GM19455 (cell line): ENCODE measurements around the gene SLC25A13.

Experiments
- ATAC-seq: cut with Tn5 transposase; IDR thresholded peaks from one replicate; pipeline ENCODE4 v1.9.1; 2021; ENCODE audit not compliant: unreplicated experiment

Gene SLC25A13

DNA sequence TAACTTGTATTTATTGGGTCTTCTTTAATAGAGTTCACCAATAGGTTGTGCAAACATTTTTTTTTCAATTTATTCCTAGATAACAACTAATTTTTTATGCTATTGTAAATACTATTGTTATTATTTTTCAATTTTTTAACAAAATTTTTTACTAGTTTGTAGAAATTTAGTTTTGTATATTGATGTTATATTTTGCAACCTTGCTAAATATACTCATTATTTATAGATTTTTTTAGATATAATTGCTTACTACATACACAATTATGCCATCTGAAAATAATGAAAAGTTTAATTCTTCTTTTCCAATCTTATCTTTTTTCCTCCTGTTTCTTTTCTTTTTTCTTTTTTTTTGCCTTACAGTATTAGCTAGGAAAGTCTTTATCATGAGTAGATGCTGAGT is 216.9 kb downstream of the SLC25A13 start:
- no peak for ATAC-seq

DNA sequence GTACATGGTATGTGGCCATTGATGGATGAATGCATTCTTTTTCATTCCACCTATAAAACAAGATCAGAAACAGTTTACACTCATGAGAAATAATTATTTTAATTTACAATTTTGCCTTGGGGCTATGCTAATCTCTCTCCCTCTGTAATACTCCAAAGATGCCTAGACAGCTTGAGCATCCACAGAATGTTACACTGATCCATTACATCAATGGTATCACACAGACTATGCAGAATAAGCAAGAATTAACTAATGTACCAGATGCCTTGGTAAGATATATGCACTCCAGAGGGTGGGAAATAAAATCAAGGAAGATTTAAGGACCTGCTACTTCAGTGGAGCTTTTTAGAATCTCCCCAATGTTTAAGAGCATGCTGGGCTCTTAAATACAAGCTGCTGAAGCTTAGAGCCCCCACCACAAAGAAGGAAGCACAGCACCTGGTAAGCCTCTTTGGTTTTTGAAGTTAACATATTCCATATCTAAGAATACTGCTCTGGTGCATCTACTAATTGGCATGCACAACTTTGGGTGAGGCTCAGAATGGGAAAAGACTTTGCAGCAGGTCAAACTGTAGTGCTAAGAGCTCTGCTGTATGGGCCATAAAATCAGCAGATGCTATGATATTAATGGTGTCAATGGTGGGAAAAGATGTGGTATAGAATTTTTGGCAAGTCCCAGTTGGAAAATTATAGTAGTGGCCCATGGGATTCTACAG is 219.6 kb downstream of the SLC25A13 start:
- no peak for ATAC-seq

DNA sequence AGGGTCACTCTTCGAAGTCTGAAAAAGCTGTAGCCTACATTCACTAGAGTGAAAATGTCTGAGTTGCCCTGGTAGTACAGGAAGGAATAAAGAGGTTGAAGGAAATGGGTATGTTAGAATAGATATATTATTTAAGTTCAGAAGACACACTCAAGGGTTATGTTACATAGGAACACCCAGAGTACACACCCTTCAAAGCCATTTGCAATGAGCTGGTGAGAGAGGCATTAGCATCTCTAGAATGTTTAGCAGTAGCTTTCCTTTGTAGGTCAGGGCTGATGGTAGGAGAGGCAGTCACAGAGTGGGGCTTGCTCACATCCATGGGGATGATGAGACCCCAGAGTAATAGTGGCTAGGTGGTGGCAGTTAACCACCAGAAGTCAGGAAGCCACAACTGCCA is 221.2 kb downstream of the SLC25A13 start:
- ATAC-seq, result no peak

DNA sequence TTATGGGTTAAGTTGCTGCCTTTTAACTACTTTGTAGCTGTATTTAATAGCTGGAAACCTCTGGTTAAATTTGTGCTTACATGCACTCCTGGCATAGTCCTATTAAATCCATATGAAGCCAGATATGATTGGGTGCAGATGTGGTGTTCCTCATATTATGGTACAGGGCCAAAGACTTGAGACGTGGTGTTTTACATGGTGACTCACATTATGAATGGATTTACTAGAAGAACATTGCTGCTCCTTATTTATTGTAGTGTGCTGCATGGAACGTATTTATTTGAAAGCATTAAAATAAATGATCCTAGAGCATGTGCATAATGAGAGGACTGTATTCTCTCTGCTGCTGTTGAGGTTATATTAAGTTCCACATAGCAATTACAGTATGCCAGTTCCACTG is 224.1 kb downstream of the SLC25A13 start:
- no peak for ATAC-seq

DNA sequence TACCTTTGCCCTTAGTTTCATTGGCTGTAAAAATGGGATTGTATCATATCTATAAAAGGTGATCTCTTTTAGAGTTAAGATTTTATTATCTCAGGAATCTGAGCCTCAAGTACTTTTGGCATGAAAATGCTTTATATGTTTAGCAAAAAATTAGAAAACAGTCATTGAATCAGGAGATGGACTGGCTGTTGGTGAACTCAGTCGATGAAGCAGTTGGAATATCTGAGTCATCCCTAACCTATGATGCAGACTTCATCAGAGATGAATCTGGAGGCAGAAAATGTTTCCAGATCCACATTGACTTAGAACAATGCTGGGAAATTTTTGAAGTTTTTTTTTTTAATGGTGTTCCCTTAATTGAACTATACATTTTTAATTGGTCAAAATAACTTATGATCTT is 228.5 kb downstream of the SLC25A13 start:
- ATAC-seq, result no peak

DNA sequence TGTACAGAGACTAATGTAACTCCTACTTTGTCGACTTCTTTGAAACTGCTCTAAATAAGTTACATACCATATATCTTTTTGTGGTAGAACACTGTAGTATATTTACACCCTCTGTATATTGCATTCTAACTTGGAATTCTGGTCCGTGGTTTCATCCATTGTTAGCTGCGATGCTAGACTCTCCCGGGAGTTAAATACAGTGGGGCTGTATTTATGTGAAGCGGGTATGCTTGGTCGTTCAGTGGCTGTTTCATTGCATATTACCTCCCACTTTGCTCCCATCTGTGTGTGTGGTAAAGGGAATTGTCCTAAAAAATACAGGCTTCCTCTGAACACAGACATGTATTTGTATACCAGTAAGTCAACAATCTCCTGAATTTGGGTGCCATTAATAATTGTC is 231.1 kb downstream of the SLC25A13 start:
- ATAC-seq, result no peak

DNA sequence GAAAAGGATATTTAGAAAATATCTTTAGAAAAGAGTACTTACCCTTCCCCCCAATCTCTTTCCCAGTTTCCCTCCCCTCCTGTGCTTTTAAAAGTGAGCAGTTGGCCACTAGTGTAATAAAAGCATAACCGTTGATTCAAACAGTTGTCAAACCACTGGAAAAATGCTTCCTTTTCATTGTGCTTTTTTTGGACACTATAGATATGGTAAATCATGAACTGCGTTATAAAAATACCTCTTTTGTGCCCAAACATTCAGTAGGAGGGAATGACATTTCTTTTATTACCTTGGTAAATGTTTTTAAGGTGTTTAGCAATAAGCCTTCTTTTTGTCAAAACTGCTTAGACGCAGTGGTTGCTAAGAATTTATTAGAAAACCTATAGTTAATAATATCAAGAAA is 232.4 kb downstream of the SLC25A13 start:
- ATAC-seq, result no peak

DNA sequence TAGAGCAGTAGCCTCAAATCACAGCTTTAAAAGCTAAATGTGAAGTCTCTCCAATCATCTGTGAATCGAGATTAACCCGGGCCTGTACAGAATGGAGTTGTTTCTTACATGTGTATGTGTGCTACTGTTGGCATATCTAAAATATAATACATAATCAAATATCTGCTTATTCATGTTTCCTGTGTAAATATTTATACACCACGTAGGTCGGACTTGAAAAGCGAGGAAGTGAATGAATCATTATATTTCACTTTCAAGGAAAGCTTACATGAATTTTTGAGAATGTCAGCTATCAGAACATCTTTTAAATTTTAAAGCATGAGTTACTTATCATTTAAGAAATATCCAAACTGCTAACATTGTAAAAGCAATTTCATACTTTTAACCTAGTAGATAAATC is 233.3 kb downstream of the SLC25A13 start:
- no peak for ATAC-seq

DNA sequence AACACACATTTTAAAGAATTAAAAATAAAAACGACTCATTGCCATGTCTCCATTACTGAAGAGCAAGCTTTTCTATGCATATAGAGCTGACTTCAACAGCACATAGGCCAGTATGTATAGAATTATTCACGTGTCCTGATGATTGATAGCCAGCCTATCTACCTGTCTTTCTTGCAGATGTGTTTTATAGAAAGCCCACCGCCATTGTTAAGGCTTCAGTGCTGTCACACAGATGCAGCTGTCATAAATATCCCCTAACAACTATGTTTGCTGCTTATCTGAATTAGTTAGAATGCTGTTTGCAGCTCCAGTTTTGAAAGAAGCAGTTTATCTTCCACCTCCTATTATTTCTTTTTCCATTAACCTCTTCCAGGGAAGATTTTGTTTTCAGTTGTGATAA is 235.9 kb downstream of the SLC25A13 start:
- no peak for ATAC-seq

DNA sequence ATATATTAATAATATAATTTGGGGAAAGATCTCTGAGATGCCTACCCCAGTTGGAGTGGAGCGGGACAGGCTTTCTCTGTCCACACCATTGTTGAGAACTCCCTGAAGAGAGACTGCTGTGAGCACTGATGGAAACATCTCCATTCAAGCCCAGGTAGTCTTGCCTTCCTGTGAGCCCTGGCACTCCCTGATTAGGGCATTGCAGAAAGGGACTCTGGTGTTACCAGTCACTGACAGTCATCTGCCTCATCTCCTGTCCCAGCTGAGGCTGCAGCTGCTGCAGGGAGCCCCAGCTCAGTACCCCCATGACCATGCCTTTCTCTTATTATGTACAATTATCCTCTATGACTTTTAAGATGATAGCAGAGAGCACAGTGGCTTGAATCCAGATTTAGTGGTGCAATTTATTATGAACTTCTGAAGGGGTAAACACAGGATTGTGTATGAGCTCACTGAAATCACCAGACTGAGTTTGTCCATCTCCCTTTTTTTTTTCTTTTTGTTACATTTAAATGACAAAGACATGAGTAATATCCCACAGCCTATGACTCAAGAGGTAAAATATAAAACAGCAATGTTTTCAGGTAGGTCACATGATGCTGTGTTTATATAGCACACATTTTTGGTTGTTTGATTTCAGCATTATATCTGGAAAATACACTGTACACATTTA is 236.9 kb downstream of the SLC25A13 start:
- no peak for ATAC-seq

DNA sequence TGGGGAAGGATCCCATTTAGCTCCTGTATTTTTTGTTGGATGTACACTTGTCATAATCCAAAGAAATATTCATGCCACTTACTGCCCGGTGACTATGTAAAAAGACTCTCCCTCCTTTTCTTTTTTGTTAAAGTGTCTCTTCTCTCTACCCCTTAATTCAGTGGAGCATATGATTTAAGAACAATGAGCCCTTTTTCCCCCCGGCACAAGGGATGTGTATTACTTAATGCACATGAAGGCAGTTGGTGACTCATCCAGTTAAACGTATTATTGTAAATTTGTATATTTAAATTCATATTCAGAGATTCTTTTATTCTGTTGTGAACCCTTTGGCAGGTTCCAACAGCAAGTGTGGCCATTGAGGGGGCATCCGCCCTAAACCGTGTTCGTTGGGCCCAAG is 241.9 kb downstream of the SLC25A13 start:
- ATAC-seq, result no peak

DNA sequence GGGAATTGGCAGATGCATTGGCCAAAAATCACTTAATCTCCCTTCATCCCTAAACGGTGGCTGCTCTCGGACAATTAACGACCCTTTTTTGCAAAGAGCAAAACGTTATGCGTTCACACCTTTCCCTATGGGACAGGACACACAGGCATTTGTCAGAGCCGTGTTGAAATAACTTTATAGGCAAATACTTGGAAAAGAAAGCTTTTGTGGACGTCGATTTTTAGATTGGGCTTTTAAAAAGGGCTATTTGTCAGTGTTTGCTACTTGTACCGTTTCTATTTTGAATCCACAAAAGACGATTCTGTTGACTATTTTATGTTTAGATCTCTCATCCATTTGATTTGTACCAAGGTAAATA is 245.6 kb downstream of the SLC25A13 start:
- no peak for ATAC-seq

DNA sequence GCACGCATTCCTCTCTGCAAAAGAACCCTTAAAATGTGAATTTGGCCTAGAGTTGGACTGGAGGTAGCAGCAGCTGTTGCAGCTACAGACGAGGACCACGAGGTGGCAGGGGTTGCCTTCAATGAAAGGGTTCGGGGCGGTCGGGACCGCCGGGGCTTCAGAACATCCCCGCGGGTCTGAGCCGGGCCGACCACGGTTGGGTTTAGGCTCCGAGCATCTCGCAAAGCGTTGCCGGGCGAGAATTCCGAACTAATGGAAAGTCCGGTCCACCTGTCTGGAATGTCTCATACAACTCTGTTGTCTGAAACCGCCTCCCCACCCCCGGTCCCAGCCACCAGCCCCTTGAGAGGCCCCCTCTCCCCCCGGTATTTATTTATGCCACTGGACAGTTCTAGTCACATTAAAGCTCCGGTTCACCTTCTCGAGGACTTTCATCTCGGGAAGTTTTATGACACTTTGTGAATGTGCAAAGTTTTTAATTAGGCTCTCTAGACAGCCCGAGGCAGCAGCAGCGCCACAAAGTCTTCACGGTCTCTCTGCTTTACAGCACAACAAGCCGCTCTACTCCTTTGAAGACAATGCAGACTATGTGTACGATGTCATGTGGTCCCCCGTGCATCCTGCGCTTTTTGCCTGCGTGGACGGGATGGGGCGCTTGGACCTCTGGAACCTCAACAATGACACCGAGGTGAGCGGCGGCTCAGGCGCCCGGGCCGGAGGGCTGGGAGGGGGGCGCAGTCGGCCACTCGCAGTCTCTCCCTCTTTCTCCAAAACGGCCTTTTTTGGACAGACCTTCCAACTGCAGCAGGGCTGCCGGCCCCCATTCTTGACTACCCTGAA is 246.2 kb downstream of the SLC25A13 start:
- ATAC-seq, result peak; percentile 87

DNA sequence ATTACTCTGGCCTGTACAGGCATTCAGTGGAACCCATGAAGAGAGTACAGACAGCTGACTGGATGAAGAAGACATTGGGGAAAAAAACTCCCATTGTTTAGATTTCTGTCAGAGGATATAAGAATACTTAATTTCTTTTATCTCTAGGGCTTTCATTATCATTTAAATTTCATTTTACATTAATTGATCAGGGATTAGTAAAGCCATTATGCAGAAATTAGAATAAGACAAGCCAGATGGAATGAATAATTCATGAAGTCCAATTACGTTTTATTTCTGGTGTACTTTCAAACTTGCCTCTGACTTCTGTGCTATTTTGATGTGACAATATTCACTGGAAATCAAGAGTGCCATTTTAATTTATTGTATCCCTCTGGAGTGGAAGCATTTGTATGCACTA is 247.0 kb downstream of the SLC25A13 start:
- no peak for ATAC-seq
